Right lobe of liver (tissue), 4 donors: ENCODE data around the gene GALNT17.

Source experiments
- POLR2A ChIP-seq: fragments of 450-650 bp; IDR thresholded peaks from one replicate; pipeline ENCODE4 v1.6.1; 2017; ENCODE audit warnings: antibody characterized with exemption, mild to moderate bottlenecking
- TF ChIP-seq, protein P1 (sequence below), 4 donors: fragments of 200-600 bp in 3 of 4; fragments of 450-650 bp in 1 of 4; IDR thresholded peaks; one replicate each; pipeline versions ENCODE4 v1.5.1 to v1.8.0; 2016 to 2022; ENCODE audit warnings: antibody characterized with exemption in 4 of 4, mild to moderate bottlenecking in 2 of 4
- donor health status: DM: no; HTN: no; CAD: no.
- donor health status: DM: no; HTN: no; CAD: no.
- donor health status: DM: no; HTN: yes; CAD: no.

DNA sequence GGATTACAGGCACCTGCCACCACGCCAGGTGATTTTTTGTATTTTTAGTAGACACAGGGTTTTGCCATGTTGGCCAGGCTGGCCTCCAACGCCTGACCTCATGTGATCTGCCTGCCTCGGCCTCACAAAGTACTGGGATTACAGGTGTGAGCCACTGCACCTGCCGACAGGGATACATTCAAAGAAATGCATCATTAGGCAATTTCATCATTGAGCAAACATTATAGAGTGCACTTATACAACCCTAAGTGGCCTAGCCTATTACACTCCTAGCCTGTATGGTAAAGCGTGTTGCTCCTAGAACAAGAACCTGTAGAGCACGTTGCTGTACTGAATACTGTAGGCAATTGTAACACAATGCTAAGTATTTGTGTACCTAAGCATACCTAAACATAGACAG, 350.3 kb downstream of the GALNT17 start:
- TF ChIP-seq POLR2A: no peak
- TF ChIP-seq, protein P1, sequence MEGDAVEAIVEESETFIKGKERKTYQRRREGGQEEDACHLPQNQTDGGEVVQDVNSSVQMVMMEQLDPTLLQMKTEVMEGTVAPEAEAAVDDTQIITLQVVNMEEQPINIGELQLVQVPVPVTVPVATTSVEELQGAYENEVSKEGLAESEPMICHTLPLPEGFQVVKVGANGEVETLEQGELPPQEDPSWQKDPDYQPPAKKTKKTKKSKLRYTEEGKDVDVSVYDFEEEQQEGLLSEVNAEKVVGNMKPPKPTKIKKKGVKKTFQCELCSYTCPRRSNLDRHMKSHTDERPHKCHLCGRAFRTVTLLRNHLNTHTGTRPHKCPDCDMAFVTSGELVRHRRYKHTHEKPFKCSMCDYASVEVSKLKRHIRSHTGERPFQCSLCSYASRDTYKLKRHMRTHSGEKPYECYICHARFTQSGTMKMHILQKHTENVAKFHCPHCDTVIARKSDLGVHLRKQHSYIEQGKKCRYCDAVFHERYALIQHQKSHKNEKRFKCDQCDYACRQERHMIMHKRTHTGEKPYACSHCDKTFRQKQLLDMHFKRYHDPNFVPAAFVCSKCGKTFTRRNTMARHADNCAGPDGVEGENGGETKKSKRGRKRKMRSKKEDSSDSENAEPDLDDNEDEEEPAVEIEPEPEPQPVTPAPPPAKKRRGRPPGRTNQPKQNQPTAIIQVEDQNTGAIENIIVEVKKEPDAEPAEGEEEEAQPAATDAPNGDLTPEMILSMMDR (IDR thresholded peaks at IDR 0.05): no peak
